Muscle layer of duodenum (tissue), 2 donors: Measurements from ENCODE around the gene B2M.
"Not testable (repeated sequence)": the region's sequence is repeated elsewhere in the genome, so short reads cannot be mapped to it uniquely, and the experiment has no call there.

Experiments used
- H3K27ac ChIP-seq: one replicate; pipeline ENCODE4 v1.7.0; 2013; ENCODE audit warnings: mild to moderate bottlenecking, low read length
- H3K27me3 ChIP-seq: one replicate; pipeline ENCODE4 v1.7.0; 2013; ENCODE audit warnings: low read depth, mild to moderate bottlenecking, control low read depth, low read length
- H3K36me3 ChIP-seq, 2 donors: one replicate each; pipeline ENCODE4 v1.7.0; 2013; ENCODE audit warnings: low read length in 2 of 2, control low read depth in 1 of 2, mild to moderate bottlenecking in 1 of 2; ENCODE audit not compliant: insufficient read depth in 2 of 2, control insufficient read depth in 1 of 2
- H3K4me1 ChIP-seq, 2 donors: one replicate each; pipeline ENCODE4 v1.7.0; 2013; ENCODE audit warnings: low read length in 2 of 2, mild to moderate bottlenecking in 2 of 2, control low read depth in 1 of 2, moderate library complexity in 1 of 2; ENCODE audit not compliant: insufficient read depth in 2 of 2, control insufficient read depth in 1 of 2
- H3K4me3 ChIP-seq, 2 donors: one replicate each; pipeline ENCODE4 v1.7.0; 2013; ENCODE audit warnings: low read length in 2 of 2, low read depth in 1 of 2, mild to moderate bottlenecking in 1 of 2
- H3K9me3 ChIP-seq, 2 donors: one replicate each; pipeline ENCODE4 v1.7.0; 2013; ENCODE audit warnings: low read length in 2 of 2, control low read depth in 1 of 2, mild to moderate bottlenecking in 1 of 2; ENCODE audit not compliant: control insufficient read depth in 1 of 2
- donor health status: healthy.

B2M gene

DNA sequence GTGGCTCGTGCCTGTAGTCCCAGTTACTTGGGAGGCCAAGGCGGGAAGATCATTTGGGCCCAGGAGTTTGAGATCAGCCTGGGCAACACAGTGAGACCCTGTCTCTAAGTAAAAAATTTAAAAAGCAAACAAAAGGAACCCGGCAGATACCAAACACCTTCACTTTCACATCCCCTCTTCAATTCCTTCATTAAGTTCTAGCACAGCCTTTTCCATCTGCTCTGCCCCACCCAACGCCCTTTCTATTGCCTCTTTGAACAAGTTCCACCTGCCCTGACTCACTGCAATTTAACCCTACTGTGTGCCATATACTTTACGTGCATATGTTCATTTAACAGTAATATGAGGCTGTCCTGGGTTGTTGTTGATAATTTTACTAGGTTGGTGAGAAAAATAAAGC, 35.4 kb upstream of the B2M start:
- no peaks in the 10 kb centered on the region for H3K27me3 ChIP-seq
- no peaks in the 10 kb centered on the region for H3K4me1 ChIP-seq
- H3K36me3 ChIP-seq = no peaks in the 10 kb centered on the region
- no peak overlapping the region for H3K4me3 ChIP-seq
- H3K9me3 ChIP-seq = no peaks in the 10 kb centered on the region
- no peak overlapping the region for H3K27ac ChIP-seq

DNA sequence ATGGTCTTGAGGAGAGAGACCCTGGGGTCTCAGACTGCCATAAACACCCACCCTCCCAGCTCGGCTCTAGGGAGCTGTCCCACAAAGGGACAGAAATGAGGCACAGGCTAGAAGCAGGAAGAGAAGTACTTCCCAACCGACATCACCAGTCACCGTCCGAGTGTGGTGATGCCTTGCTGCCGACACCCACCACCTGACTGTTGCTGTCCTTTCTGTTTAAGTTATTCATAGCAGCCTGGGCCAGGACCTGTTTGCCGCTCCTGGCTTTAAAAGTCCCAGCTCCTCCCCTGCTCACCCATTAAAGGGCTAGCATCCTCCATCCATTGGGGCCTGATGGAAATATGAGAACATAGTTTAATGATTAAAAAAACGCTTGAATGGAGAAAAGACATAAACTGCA, 34.6 kb upstream of the B2M start:
- H3K4me1 ChIP-seq = no peaks in the 10 kb centered on the region
- H3K36me3 ChIP-seq = no peaks in the 10 kb centered on the region
- H3K4me3 ChIP-seq = no peak overlapping the region
- no peak overlapping the region for H3K27ac ChIP-seq
- H3K27me3 ChIP-seq = no peaks in the 10 kb centered on the region
- no peaks in the 10 kb centered on the region for H3K9me3 ChIP-seq

DNA sequence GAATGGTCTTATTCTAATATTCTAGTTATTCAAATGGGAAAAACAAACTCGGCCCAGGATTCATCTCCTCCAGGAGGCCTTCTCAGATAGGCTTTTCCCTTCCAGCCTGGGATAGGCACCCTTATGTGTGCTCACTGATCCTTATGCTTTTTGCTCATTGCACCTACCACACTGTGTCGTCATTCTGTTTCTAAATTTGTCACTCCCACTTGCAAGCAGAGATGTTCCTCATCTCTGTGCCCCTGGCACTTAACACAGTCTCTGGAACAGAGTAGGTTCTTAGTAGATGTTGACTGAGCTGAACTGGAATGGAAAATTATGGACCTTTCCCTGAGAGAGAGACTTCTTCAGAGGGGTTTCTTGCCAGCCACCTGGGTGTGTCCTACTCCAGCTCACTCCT, 29.1 kb upstream of the B2M start:
- no peak overlapping the region for H3K27ac ChIP-seq

DNA sequence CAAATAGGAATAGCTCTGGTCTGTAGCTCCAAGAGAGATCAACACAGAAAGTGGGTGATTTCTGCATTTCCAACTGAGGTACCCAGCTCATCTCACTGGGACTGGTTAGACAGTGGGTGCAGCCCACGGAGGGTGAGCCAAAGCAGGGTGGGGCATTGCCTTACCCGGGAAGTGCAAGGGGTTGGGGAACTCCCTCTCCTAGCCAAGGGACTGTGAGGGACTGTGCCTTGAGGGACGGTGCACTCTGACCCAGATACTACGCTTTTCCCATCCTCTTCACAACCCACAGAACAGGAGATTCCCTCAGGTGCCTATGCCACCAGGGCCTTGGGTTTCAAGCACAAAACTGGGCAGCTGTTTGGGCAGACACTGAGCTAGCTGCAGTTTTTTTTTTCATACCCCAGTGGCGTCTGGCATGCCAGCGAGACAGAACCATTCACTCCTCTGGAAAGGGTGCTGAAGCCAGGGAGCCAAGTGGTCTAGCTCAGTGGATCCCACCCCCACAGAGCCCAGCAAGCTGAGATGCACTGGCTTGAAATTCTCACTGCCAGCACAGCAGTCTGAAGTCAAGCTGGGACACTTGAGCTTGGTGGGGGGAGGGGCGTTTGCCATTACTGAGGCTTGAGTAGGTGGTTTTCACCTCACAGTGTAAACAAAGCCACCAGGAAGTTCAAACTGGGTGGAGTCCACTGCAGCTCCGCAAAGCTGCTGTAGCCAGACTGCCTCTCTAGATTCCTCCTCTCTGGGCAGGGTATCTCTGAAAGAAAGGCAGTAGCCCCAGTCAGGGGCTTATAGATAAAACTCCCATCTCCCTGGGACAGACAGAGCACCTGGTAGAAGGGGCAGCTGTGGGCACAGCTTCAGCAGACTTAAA, 28.3 kb upstream of the B2M start:
- H3K27ac ChIP-seq, H3K27me3 ChIP-seq, H3K4me1 ChIP-seq, H3K4me3 ChIP-seq, H3K9me3 ChIP-seq, H3K36me3 ChIP-seq: not testable (repeated sequence)

More for the DNA sequence above, 29.1 kb upstream of the B2M start:
- Histone ChIP-seq H3K36me3 (no peaks in the 10 kb centered on the region), H3K4me3 (no peak overlapping the region), H3K9me3 (no peaks in the 10 kb centered on the region), H3K4me1 (no peaks in the 10 kb centered on the region), H3K27me3 (no peaks in the 10 kb centered on the region)

DNA sequence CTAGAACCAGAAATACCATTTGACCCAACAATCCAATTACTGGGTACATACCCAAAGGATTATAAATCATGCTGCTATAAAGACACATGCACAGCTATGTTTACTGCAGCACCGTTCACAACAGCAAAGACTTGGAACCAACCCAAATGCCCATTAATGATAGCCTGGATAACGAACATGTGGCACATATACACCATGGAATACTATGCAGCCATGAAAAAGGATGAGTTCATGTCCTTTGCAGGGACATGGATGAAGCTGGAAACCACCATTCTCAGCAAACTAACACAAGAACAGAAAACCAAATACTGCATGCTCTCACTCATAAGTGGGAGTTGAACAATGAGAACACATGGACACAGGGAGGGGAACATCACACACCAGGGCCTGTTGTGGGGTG, 22.0 kb upstream of the B2M start:
- not testable (repeated sequence) for H3K4me3 ChIP-seq, H3K4me1 ChIP-seq, H3K27ac ChIP-seq, H3K27me3 ChIP-seq, H3K9me3 ChIP-seq, H3K36me3 ChIP-seq

DNA sequence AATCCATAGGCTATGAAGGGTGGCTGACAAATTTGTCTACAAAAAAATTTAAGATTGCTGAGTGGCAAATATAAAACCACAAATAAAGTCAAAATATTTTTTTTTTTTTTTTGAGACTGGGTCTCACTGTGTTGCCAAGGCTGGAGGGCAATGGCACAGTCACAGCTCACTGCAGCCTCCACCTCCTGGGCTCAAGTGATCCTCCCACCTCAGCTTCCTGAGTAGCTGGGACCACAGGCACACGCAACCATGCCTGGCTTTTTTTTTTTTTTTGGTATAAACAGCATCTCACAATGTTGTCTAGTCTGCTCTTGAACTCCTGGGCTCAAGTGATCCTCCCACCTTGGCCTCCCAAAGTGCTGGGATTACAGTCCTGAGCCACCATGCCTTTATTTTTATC, 21.1 kb upstream of the B2M start:
- H3K4me3 ChIP-seq, H3K9me3 ChIP-seq, H3K27me3 ChIP-seq, H3K4me1 ChIP-seq, H3K36me3 ChIP-seq, H3K27ac ChIP-seq: not testable (repeated sequence)

DNA sequence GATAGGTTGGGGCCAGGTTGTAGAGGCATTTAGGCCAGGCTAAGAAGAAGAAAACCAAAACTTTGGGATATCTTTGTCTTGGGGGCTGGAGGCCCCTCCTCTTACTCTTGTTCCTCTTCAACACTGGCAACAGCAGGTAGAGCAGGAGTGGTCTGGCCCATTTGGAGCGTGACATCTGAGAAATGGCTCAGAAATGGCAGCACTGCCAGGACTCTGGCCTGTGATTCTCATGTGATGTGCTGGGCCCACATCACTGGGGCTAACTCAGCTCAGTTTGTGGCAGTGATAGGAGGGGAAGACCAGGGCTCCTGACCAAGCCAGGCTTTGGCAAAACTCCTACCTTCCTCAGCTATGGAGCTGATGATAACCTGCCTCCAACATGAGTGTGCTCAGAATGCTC, 18.7 kb upstream of the B2M start:
- no peaks in the 10 kb centered on the region for H3K9me3 ChIP-seq
- no peaks in the 10 kb centered on the region for H3K36me3 ChIP-seq
- no peaks in the 10 kb centered on the region for H3K4me1 ChIP-seq
- H3K27me3 ChIP-seq = no peaks in the 10 kb centered on the region
- H3K27ac ChIP-seq = no peak overlapping the region
- H3K4me3 ChIP-seq = no peak overlapping the region

DNA sequence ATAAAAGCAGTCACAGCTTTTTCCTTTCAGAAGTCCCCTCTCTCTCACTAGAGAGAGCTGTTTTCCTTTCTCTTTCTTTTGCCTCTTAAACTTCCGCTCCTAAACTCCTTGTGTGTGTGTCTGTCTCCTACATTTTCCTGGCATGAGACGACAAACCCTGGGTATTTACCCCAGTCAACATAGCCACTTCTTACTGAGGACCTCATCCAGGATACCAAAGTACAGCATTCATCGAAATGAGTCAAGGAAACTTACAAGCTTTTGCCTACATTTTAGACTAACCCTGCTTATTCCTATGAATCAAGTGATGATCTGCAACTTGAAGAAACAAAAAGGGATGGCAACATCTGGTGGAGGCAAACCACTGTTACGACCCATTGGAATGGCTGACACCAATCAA, 16.9 kb upstream of the B2M start:
- H3K27me3 ChIP-seq = no peaks in the 10 kb centered on the region
- no peaks in the 10 kb centered on the region for H3K36me3 ChIP-seq
- H3K27ac ChIP-seq = no peak overlapping the region
- H3K9me3 ChIP-seq = no peaks in the 10 kb centered on the region
- H3K4me3 ChIP-seq = no peak overlapping the region
- no peaks in the 10 kb centered on the region for H3K4me1 ChIP-seq

DNA sequence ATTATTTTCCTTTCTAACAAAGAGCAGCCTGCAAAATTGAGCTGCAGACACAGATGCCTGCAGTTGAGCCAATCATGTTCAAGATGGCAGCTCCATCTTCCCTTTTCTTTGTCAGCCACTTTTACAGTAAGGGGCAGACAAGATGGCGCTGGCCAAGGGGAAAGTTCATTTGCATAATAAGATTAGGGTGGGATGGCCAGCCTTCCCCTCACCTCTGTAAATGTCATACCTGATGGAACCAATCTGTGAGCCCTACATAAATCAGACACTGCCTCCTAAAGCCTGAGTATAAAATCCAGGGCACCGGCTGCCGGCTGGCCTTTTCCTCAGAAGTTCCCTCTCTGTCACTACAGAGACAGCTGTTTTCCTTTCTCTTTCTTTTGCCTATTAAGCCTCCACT, 16.0 kb upstream of the B2M start:
- Histone ChIP-seq H3K36me3 (no peaks in the 10 kb centered on the region), H3K4me1 (no peaks in the 10 kb centered on the region), H3K27me3 (no peaks in the 10 kb centered on the region), H3K27ac (no peak overlapping the region), H3K4me3 (no peak overlapping the region), H3K9me3 (no peaks in the 10 kb centered on the region)

DNA sequence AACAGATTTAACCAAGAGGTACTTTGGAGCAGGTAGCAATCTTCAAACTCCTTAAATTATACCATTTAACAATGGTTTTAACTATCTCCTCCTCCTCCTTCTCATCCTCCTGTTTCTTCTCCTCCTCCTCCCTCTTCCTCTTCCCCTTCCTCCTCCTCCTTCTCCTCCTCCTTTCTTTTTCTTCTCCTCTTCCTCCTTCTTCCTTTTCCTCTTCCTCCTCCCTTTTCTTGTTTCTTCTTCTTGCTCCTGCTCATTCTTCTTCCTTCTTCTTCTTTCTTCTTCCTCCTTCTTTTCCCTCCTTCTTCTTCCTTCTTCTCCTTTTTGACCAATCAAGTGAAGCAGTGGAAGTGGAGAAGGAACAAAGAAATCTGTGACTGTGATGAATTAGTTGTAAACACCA, 14.3 kb upstream of the B2M start:
- Histone ChIP-seq H3K36me3 (no peaks in the 10 kb centered on the region), H3K27me3 (no peaks in the 10 kb centered on the region), H3K4me1 (no peaks in the 10 kb centered on the region), H3K27ac (no peak overlapping the region), H3K4me3 (no peak overlapping the region), H3K9me3 (no peaks in the 10 kb centered on the region)

DNA sequence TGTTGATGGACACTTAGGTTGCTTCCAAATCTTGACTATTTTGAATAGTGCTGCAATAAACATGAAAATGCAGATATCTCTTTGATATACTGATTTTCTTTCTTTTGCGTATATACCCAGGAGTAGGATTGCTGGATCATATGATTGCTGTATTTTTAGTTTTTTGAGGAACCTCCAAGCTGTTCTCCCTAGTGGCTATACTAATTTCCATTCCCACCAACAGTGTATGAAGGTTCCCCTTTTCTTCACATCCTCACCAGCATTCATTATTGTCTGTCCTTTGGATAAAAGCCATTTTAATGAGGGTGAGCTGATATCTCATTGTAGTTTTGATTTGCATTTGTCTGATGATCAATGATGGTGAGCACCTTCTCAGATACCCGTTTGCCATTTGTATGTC, 12.7 kb upstream of the B2M start:
- Histone ChIP-seq H3K36me3 (no peaks in the 10 kb centered on the region), H3K27me3 (no peaks in the 10 kb centered on the region), H3K27ac (no peak overlapping the region), H3K4me3 (no peak overlapping the region), H3K4me1 (no peaks in the 10 kb centered on the region), H3K9me3 (no peaks in the 10 kb centered on the region)

DNA sequence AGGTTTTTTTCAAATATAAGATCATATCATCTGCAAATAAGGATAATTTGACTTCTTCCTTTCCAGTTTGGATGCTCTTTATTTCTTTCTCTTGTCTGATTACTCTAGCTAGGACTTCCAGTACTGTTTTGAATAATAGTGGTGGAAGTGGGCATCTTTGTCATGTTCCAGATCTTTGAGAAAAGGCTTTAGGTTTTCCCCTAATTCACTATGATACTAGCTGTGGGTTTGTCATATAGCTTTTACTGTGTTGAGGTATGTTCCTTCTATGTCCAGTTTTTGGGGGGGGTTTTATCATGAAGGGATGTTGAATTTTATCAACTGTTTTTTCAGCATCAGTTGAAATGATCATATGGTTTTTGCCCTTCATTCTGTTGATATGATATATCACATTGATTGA, 10.6 kb upstream of the B2M start:
- H3K36me3 ChIP-seq, H3K4me1 ChIP-seq, H3K9me3 ChIP-seq: not testable (repeated sequence)

More for the DNA sequence above, 10.6 kb upstream of the B2M start:
- not testable (repeated sequence) for H3K4me3 ChIP-seq, H3K27ac ChIP-seq, H3K27me3 ChIP-seq
